ENCODE results near the gene SP110. TPM values are rescaled to one million over a fixed set of nuclear protein-coding genes. Genes with fewer than 3 reads are reported as not detected.

Gene SP110
- total and polyA plus RNA-seq, 9 of the 15 experiments (the other 6 are each of a cell fraction or from before 2014, with no cell fraction given), result 3.6 to 11.0 (median 7.1) TPM

DNA sequence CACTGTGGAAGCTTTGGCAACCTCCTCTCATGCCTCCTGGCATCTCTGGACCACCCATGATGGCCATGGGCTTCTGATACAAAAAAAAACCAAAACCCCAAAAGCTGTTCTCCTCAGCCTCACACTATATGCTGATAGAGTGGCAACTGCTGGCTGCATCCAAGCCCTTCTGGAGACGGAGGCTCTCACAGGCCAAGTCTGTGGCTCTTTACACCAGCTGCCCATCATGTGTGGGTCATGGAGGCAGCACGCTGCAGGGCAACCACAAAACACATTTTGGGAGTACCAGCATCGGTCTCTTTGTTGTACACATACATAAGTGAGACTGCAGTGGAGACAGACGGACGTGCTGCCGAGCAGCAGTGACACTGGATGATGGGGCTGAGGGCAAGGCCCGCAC is 45.3 kb downstream of the SP110 start:
- no TSS peak for BruUV-seq (replicated peaks)
- intact Hi-C loops (cut with micrococcal nuclease), result no loop called here
- TF ChIP-seq, protein P1, sequence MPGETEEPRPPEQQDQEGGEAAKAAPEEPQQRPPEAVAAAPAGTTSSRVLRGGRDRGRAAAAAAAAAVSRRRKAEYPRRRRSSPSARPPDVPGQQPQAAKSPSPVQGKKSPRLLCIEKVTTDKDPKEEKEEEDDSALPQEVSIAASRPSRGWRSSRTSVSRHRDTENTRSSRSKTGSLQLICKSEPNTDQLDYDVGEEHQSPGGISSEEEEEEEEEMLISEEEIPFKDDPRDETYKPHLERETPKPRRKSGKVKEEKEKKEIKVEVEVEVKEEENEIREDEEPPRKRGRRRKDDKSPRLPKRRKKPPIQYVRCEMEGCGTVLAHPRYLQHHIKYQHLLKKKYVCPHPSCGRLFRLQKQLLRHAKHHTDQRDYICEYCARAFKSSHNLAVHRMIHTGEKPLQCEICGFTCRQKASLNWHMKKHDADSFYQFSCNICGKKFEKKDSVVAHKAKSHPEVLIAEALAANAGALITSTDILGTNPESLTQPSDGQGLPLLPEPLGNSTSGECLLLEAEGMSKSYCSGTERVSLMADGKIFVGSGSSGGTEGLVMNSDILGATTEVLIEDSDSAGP (CRISPR knock-in tag; IDR thresholded peaks at IDR 0.05), result no peak
- TF ChIP-seq, protein P2, sequence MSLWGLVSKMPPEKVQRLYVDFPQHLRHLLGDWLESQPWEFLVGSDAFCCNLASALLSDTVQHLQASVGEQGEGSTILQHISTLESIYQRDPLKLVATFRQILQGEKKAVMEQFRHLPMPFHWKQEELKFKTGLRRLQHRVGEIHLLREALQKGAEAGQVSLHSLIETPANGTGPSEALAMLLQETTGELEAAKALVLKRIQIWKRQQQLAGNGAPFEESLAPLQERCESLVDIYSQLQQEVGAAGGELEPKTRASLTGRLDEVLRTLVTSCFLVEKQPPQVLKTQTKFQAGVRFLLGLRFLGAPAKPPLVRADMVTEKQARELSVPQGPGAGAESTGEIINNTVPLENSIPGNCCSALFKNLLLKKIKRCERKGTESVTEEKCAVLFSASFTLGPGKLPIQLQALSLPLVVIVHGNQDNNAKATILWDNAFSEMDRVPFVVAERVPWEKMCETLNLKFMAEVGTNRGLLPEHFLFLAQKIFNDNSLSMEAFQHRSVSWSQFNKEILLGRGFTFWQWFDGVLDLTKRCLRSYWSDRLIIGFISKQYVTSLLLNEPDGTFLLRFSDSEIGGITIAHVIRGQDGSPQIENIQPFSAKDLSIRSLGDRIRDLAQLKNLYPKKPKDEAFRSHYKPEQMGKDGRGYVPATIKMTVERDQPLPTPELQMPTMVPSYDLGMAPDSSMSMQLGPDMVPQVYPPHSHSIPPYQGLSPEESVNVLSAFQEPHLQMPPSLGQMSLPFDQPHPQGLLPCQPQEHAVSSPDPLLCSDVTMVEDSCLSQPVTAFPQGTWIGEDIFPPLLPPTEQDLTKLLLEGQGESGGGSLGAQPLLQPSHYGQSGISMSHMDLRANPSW (CRISPR knock-in tag; IDR thresholded peaks at IDR 0.05), result no peak
- TF ChIP-seq ZNF696 (CRISPR knock-in tag; conservative IDR thresholded peaks at IDR 0.05), result no peak
- no peak for TF ChIP-seq SMARCA5 (IDR thresholded peaks at IDR 0.05)
- no peak for TF ChIP-seq POLR3G (IDR thresholded peaks at IDR 0.05; ENCODE audit: extremely low read depth, insufficient read length, insufficient replicate concordance)
- no peak for TF ChIP-seq KLF1 (tag; IDR thresholded peaks at IDR 0.05)
- no peak for TF ChIP-seq POLR2H (tag; IDR thresholded peaks at IDR 0.05; ENCODE audit: low read depth)
- TF ChIP-seq ZNF551 (CRISPR knock-in tag; IDR thresholded peaks at IDR 0.05), result no peak
- no peak for TF ChIP-seq FOXJ2 (tag; IDR thresholded peaks at IDR 0.05)
- TF ChIP-seq MTF1 (CRISPR knock-in tag; IDR thresholded peaks at IDR 0.05; ENCODE audit: borderline replicate concordance), result no peak
- TF ChIP-seq, protein P3, sequence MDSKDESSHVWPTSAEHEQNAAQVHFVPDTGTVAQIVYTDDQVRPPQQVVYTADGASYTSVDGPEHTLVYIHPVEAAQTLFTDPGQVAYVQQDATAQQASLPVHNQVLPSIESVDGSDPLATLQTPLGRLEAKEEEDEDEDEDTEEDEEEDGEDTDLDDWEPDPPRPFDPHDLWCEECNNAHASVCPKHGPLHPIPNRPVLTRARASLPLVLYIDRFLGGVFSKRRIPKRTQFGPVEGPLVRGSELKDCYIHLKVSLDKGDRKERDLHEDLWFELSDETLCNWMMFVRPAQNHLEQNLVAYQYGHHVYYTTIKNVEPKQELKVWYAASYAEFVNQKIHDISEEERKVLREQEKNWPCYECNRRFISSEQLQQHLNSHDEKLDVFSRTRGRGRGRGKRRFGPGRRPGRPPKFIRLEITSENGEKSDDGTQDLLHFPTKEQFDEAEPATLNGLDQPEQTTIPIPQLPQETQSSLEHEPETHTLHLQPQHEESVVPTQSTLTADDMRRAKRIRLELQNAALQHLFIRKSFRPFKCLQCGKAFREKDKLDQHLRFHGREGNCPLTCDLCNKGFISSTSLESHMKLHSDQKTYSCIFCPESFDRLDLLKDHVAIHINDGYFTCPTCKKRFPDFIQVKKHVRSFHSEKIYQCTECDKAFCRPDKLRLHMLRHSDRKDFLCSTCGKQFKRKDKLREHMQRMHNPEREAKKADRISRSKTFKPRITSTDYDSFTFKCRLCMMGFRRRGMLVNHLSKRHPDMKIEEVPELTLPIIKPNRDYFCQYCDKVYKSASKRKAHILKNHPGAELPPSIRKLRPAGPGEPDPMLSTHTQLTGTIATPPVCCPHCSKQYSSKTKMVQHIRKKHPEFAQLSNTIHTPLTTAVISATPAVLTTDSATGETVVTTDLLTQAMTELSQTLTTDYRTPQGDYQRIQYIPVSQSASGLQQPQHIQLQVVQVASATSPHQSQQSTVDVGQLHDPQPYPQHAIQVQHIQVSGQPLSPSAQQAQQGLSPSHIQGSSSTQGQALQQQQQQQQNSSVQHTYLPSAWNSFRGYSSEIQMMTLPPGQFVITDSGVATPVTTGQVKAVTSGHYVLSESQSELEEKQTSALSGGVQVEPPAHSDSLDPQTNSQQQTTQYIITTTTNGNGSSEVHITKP (IDR thresholded peaks at IDR 0.05; ENCODE audit: partially characterized antibody), result no peak
- TF ChIP-seq WHSC1 (IDR thresholded peaks at IDR 0.05; ENCODE audit: low read length), result no peak
- no peak for TF ChIP-seq ZNF197 (CRISPR knock-in tag; IDR thresholded peaks at IDR 0.05; ENCODE audit: low read depth)
- TF ChIP-seq NR2F6 (CRISPR knock-in tag; IDR thresholded peaks at IDR 0.05), result no peak
- TF ChIP-seq MTA2 (IDR thresholded peaks at IDR 0.05; ENCODE audit: low read depth), result no peak

More for the DNA sequence above, 45.3 kb downstream of the SP110 start:
- Histone ChIP-seq H3K79me2 (ENCODE audit: control insufficient read depth, insufficient read depth, low read length) (no peaks in the 10 kb centered on the region), H3K36me3 (ENCODE audit: control insufficient read depth, insufficient read depth, low read length) (no peaks in the 10 kb centered on the region), H3K4me2 (ENCODE audit: insufficient read depth, low read length) (no peak overlapping the region), H3K4me1 (replicated peaks in 1 of 2; ENCODE audit: control insufficient read depth in 2 of 2, insufficient read depth in 2 of 2, low read length in 2 of 2) (no peaks in the 10 kb centered on the region; a peak in 2 of 5 replicates), H3K27ac (ENCODE audit: extremely low read depth, low read depth, low read length) (no peak overlapping the region), H3K4me3 (no peak overlapping the region), H3K27me3 (ENCODE audit: control insufficient read depth in 2 of 2, insufficient read depth in 2 of 2, low read length in 2 of 2) (peaks cover 0 to 18% of the 10 kb centered on the region in 2 experiments; a peak in 4 of 5 replicates), H3K9me3 (replicated peaks; ENCODE audit: control insufficient read depth, insufficient read depth, low read depth, low read length) (no peaks in the 10 kb centered on the region), H3K9me1 (ENCODE audit: control insufficient read depth, insufficient read depth, low read length) (no peaks in the 10 kb centered on the region), H4K20me1 (replicated peaks; ENCODE audit: control insufficient read depth, insufficient read depth, low read length) (no peaks in the 10 kb centered on the region), H2AFZ (ENCODE audit: low read depth, low read length) (no peak overlapping the region), H3K9ac (ENCODE audit: insufficient read depth in 1 of 2, low read depth in 2 of 2, low read length in 2 of 2) (no peak overlapping the region)
- no peak for ATAC-seq
- in situ Hi-C loops (cut with MboI), result no loop called here
- 3% methylated on average over 5 of the region's 7 CpGs for WGBS (ENCODE audit: insufficient coverage, low coverage, missing lambda C conversion rate)
- no peak for FAIRE-seq
- no peak for DNase-seq (ENCODE audit: extremely low read depth in 1 of 4, low spot score in 3 of 4)
- ChIA-PET CTCF (ENCODE audit: low intra/inter-chr PET ratio) (no interaction called here), POLR2A (no interaction called here)

All from K562 (cell line).